Measurements from ENCODE around the gene ZNF668. TPM values are rescaled to one million over a fixed set of nuclear protein-coding genes. Genes with fewer than 3 reads are reported as not detected.
"Not testable (repeated sequence)": the region's sequence is repeated elsewhere in the genome, so short reads cannot be mapped to it uniquely, and the experiment has no call there.

ZNF668 gene
- total RNA-seq, 1 donor from 2014 or later = 4.4 TPM

GRCh38 chr16:31031276-31031675 is 42.8 kb downstream of the ZNF668 start:
- DNase-seq = no peak
- ATAC-seq (ENCODE audit: poor library complexity) = no peak
- intact Hi-C loops (cut with DNase I) = loop anchor here (5.0 kb wide), 1 partner anchor 111 kb away; no protein-coding TSS in a partner anchor

DNA sequence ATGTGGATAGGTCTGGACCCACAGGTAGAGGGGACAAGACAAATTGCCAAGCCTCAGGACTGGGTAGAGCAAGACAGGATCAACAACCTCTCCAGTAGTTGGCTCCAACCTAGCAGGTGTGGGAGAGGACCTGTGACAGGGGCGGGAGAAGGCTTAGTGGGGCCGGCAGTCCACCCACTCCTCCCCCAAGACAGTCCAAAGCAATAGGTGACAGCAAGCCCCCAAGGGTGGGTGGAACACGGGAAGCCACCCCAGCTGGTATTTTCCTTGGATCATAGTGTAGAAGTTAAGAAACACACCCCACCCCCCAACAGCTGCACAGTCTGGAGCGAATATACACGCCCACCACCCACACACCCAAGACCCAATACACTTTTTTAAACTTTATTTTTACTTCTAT is 44.8 kb downstream of the ZNF668 start:
- intact Hi-C loops (cut with DNase I) = no loop called here
- DNase-seq = no peak
- no peak for ATAC-seq (ENCODE audit: poor library complexity)

GRCh38 chr16:31025339-31025738 is 48.7 kb downstream of the ZNF668 start:
- intact Hi-C loops (cut with DNase I) = no loop called here
- ATAC-seq (ENCODE audit: poor library complexity) (no peak), DNase-seq (no peak)

- ATAC-seq (ENCODE audit: poor library complexity) (no peak), DNase-seq (no peak)
- intact Hi-C loops (cut with DNase I) = no loop called here
These were observed 50.3 kb downstream of the ZNF668 start for GRCh38 chr16:31023627-31024226.

- DNase-seq = no peak
- ATAC-seq (ENCODE audit: poor library complexity) = no peak
These were observed 50.8 kb downstream of the ZNF668 start for GRCh38 chr16:31023252-31023602.

DNA sequence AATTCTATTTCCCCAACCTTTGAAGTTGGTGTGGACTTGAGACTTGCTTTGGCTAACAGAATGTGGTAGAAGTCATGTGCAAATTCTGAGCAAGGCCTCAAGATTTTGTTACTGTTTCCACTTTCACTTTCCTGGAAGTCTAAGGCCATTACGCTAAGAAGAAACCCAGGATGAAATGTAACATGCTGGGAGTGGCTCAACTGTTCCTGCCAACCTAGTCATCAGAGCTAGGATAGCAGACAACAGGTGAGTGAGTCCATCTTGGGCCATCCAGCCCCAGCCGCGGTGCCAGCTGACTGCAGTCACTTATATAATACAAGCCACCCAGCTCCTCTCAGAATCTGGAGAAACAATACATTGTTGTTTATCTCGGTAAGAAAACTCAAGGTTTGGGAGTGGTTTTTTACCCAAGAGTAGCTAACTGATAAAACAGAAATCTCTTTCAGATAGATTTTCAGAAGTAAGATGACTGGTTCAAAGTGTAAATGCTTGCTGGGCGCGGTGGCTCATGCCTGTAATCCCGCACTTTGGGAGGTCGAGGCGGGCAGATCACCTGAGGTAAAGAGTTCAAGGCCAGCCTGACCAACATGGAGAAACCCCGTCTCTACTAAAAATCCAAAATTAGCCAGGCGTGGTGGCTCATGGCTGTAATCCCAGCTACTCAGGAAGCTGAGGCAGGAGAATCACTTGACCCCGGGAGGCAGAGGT is 51.3 kb downstream of the ZNF668 start:
- DNase-seq (no peak), ATAC-seq (ENCODE audit: poor library complexity) (no peak)
- intact Hi-C loops (cut with DNase I) = no loop called here

More at GRCh38 chr16:31023252-31023602, 50.8 kb downstream of the ZNF668 start:
- intact Hi-C loops (cut with DNase I) = no loop called here

DNA sequence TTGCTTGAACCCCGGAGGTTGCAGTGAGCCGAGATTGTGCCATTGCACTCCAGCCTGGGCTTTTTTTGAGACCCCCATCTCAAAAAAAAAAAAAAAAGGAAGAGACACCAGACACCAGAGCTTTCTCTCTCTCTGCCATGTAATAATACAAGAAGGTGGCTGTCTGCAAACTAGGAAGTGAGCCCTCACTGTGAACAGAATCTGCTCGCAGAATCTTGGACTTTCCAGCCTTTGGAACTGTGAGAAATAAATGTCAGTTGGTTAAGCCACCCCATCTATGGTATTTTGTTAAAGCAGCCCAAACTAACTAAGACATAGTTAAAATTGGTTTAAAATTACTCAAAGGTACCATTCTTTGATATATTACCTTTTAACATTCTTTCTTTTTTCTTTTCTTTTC is 53.5 kb downstream of the ZNF668 start:
- ATAC-seq (ENCODE audit: poor library complexity) (no peak), DNase-seq (no peak)
- intact Hi-C loops (cut with DNase I) = no loop called here

DNA sequence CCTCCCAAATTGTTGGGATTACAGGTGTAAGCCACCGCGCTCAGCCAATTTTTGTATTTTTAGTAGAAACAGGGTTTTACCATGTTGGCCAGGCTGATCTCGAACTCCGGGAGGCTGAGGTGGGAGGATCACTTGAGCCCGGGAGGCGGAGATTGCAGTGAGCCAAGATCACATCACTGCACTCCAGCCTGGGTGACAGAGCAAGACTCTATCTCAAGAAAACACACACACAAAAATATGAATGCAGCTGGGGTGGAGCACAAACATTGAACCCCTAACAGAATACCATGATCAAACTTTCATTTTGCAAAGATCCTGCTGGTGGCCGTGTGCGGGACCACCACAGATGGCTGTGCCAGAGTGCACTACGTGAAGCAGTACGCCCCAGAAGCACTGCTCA is 56.3 kb downstream of the ZNF668 start:
- intact Hi-C loops (cut with DNase I); ATAC-seq (ENCODE audit: poor library complexity): not testable (repeated sequence)

DNA sequence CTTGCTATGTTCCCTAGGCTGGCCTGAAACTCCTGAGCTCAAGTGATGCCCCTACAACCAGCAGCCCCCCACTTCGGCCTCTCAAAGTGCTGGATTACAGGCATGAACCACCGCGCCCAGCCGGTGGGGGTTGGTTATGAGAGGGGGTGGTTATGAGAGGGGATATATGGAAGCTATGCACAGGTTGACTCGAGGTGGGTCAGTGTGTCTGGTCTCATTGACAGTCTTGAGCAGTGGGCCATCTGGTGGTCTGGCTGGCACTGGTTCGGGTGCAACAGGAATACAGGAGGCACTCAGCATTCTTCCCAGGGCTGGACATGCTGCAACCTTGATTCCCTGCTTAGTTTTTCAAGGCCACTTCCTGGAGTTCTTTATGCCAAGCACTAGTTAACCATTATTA is 58.0 kb downstream of the ZNF668 start:
- DNase-seq (no peak), ATAC-seq (ENCODE audit: poor library complexity) (no peak)
- intact Hi-C loops (cut with DNase I) = no loop called here

More for the DNA sequence above, 56.3 kb downstream of the ZNF668 start:
- DNase-seq = not testable (repeated sequence)

- DNase-seq; ATAC-seq (ENCODE audit: poor library complexity); intact Hi-C loops (cut with DNase I): not testable (repeated sequence)
These were observed 60.7 kb downstream of the ZNF668 start for GRCh38 chr16:31013292-31013691.

DNA sequence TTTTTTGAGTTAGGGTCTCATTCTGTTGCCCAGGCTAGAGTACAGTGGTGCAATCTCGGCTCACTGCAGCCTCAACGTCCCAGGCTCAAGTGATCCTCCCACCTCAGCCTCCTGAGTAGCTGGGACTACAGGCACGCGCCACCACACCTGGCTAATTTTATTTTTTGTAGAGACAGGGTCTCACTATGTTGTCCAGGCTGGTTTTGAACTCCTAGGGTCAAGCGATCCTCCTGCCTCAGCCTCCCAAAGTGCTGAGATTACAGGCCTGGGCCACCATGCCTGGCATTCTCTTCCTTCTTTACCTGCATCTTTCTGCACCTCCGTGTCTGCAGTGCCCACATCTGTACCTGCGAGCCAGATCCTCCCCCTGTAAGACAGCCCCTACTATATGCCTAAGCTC is 62.2 kb downstream of the ZNF668 start:
- intact Hi-C loops (cut with DNase I); ATAC-seq (ENCODE audit: poor library complexity); DNase-seq: not testable (repeated sequence)

Other genes with a start within 250 kb of the ZNF668 start
- 28.8 TPM for gene BCL7C, start 180.2 kb downstream of the ZNF668 start, total RNA-seq
- gene CTF1, start 177.6 kb downstream of the ZNF668 start, total RNA-seq = 6.5 TPM
- 4.7 TPM for gene FBXL19, start 150.7 kb downstream of the ZNF668 start, total RNA-seq
- gene ORAI3, start 125.2 kb downstream of the ZNF668 start, total RNA-seq = 9.5 TPM
- 6.9 TPM for gene SETD1A, start 116.5 kb downstream of the ZNF668 start, total RNA-seq
- 6.7 TPM for gene HSD3B7, start 89.0 kb downstream of the ZNF668 start, total RNA-seq
- 0.48 TPM for gene STX1B, start 63.6 kb downstream of the ZNF668 start, total RNA-seq
- gene STX4, start 40.7 kb downstream of the ZNF668 start, total RNA-seq = 39.5 TPM
- gene ZNF646, start 182 bp upstream of the ZNF668 start, total RNA-seq = 8.3 TPM
- 0.81 TPM for gene PRSS53, start 14.7 kb upstream of the ZNF668 start, total RNA-seq
- gene VKORC1, start 20.6 kb upstream of the ZNF668 start, total RNA-seq = 40.0 TPM
- gene BCKDK, start 34.1 kb upstream of the ZNF668 start, total RNA-seq = 84.3 TPM
- 60.3 TPM for gene KAT8, start 43.4 kb upstream of the ZNF668 start, total RNA-seq
- gene PRSS8, start 61.5 kb upstream of the ZNF668 start, total RNA-seq = not detected
- gene PRSS36, start 75.8 kb upstream of the ZNF668 start, total RNA-seq = 2.2 TPM
- 79.3 TPM for gene FUS, start 105.9 kb upstream of the ZNF668 start, total RNA-seq
- gene PYCARD, start 128.5 kb upstream of the ZNF668 start, total RNA-seq = 8.2 TPM
- gene TRIM72, start 139.9 kb upstream of the ZNF668 start, total RNA-seq = 0.70 TPM
- gene PYDC1, start 142.9 kb upstream of the ZNF668 start, total RNA-seq = not detected
- gene ITGAM, start 185.7 kb upstream of the ZNF668 start, total RNA-seq = 8.6 TPM

All from Right ventricle myocardium superior (tissue), 1 donor.